GM04503 (cell line): ENCODE measurements around the gene ZNF827.
A peak's percentile ranks its signal among the peaks of the same experiment; 100 is the strongest.

Source experiments
- DNase-seq: peaks from one replicate; pipeline ENCODE4 v3.0.0-alpha.2; 2012; ENCODE audit warnings: low read depth

The ZNF827 gene

GRCh38 chr4:145825255-145825654 lies 113.4 kb downstream of the ZNF827 start:
- DNase-seq: no peak

GRCh38 chr4:145824463-145824862 lies 114.2 kb downstream of the ZNF827 start:
- DNase-seq: no peak

- no peak for DNase-seq
Measured at GRCh38 chr4:145823743-145824142, 114.9 kb downstream of the ZNF827 start.

GRCh38 chr4:145822581-145822980 lies 116.0 kb downstream of the ZNF827 start:
- no peak for DNase-seq

GRCh38 chr4:145822181-145822580 lies 116.4 kb downstream of the ZNF827 start:
- DNase-seq: no peak

GRCh38 chr4:145821766-145822165 lies 116.9 kb downstream of the ZNF827 start:
- DNase-seq: no peak

- DNase-seq: no peak
Measured at GRCh38 chr4:145820407-145820806, 118.2 kb downstream of the ZNF827 start.

GRCh38 chr4:145819853-145820181 lies 118.8 kb downstream of the ZNF827 start:
- no peak for DNase-seq

GRCh38 chr4:145819101-145819852 lies 119.3 kb downstream of the ZNF827 start:
- DNase-seq: no peak

- no peak for DNase-seq
Measured at GRCh38 chr4:145818011-145818410, 120.6 kb downstream of the ZNF827 start.

GRCh38 chr4:145816091-145816490 lies 122.5 kb downstream of the ZNF827 start:
- no peak for DNase-seq

- DNase-seq: peak; percentile 74
Measured at GRCh38 chr4:145815626-145816025, 123.0 kb downstream of the ZNF827 start.

- DNase-seq: no peak
Measured at GRCh38 chr4:145815027-145815612, 123.5 kb downstream of the ZNF827 start.

GRCh38 chr4:145814246-145814645 lies 124.4 kb downstream of the ZNF827 start:
- DNase-seq: no peak

- no peak for DNase-seq
Measured at GRCh38 chr4:145812919-145813318, 125.7 kb downstream of the ZNF827 start.

GRCh38 chr4:145808848-145809512 lies 129.6 kb downstream of the ZNF827 start:
- DNase-seq: no peak

- DNase-seq: peak; percentile 81
Measured at GRCh38 chr4:145808021-145808650, 130.5 kb downstream of the ZNF827 start.

- DNase-seq: no peak
Measured at GRCh38 chr4:145805490-145805889, 133.1 kb downstream of the ZNF827 start.

GRCh38 chr4:145804116-145804515 lies 134.5 kb downstream of the ZNF827 start:
- DNase-seq: peak; percentile 85

GRCh38 chr4:145799223-145799622 lies 139.4 kb downstream of the ZNF827 start:
- no peak for DNase-seq

- no peak for DNase-seq
Measured at GRCh38 chr4:145797278-145797677, 141.3 kb downstream of the ZNF827 start.

GRCh38 chr4:145796346-145796745 lies 142.3 kb downstream of the ZNF827 start:
- no peak for DNase-seq

GRCh38 chr4:145795521-145795920 lies 143.1 kb downstream of the ZNF827 start:
- DNase-seq: no peak
